Activated CD4-positive, alpha-beta T cell treated with anti-CD3 and anti-CD28 coated beads, Interleukin-2, amount 50 U/mL, for 1 hour (primary cell): ENCODE results near the gene C2orf72.

ENCODE experiments used
- DNase-seq: peaks from one replicate; pipeline ENCODE4 v3.0.0-alpha.2; 2020

The C2orf72 gene

GRCh38 chr2:231088754-231089153, 51.4 kb downstream of the C2orf72 start:
- no peak for DNase-seq

GRCh38 chr2:231093933-231094332, 56.6 kb downstream of the C2orf72 start:
- no peak for DNase-seq

DNA sequence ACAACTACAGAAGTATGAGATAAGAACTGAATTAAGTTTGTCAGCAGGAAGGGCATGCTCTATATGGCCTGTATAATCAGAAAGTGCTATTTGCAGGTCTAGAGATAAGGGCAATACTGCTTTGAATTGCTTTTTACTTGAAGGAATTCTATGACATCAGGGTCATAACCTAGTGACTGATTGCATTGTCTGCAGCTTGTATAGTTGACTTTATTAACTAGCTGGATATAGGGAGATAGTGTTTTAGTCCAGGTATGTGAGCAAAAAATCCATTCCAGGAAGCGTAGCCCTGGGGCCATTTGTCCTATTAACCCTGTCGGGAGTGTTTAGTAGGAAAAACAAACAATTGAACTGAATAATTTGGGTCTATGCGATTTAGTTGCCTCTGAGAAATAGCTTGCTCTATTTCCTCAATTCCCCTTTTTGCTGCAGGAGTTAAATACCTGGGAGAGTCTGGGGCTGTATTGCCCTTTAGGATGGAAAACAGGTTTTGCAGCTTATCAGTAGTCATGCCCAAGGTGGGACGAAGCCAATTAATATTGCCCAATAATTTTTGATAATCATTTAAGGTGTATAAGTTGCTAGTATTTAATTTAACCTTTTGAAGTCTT, 57.5 kb downstream of the C2orf72 start:
- DNase-seq: no peak
